Measurements from ENCODE around the gene GFAP. TPM values are rescaled to one million over a fixed set of nuclear protein-coding genes. Genes with fewer than 3 reads are reported as not detected.

GFAP gene
- total and polyA plus RNA-seq, 2 donors (not counting 1 experiment from before 2014, with no cell fraction given), result 0.31 to 1.3 TPM

GRCh38 chr17:44959821-44960531 lies 44.7 kb upstream of the GFAP start:
- Histone ChIP-seq H3K36me3 (ENCODE audit: control insufficient read depth, insufficient read depth, low read length) (no peaks in the 10 kb centered on the region), H3K27me3 (ENCODE audit: control insufficient read depth, insufficient read depth, low read length) (peaks cover 8% of the 10 kb centered on the region), H3K27ac (ENCODE audit: insufficient read depth, low read length) (no peak overlapping the region), H3K79me2 (ENCODE audit: control insufficient read depth, insufficient read depth, low read length) (no peaks in the 10 kb centered on the region), H3K4me3 (replicated peaks in 1 of 4; ENCODE audit: control extremely low read depth in 1 of 4, insufficient read depth in 1 of 4, low read depth in 3 of 4, low read length in 4 of 4) (peak overlapping the region in 1 of 4 experiments; percentile 27), H3K4me1 (ENCODE audit: control insufficient read depth, extremely low read depth, insufficient read depth, low read length) (no peaks in the 10 kb centered on the region), H2AFZ (ENCODE audit: low read length) (no peak overlapping the region), H3K9me3 (ENCODE audit: control insufficient read depth, insufficient read depth, low read depth, low read length) (no peaks in the 10 kb centered on the region), H4K20me1 (ENCODE audit: control insufficient read depth, extremely low read depth, insufficient read depth, low read length) (no peaks in the 10 kb centered on the region), H3K9ac (ENCODE audit: insufficient read depth, low read length) (no peak overlapping the region), H3K4me2 (ENCODE audit: extremely low read depth, insufficient read depth, low read length) (no peak overlapping the region)
- DNase-seq (ENCODE audit: low read depth in 2 of 2), result no peak
- TF ChIP-seq, protein P1, sequence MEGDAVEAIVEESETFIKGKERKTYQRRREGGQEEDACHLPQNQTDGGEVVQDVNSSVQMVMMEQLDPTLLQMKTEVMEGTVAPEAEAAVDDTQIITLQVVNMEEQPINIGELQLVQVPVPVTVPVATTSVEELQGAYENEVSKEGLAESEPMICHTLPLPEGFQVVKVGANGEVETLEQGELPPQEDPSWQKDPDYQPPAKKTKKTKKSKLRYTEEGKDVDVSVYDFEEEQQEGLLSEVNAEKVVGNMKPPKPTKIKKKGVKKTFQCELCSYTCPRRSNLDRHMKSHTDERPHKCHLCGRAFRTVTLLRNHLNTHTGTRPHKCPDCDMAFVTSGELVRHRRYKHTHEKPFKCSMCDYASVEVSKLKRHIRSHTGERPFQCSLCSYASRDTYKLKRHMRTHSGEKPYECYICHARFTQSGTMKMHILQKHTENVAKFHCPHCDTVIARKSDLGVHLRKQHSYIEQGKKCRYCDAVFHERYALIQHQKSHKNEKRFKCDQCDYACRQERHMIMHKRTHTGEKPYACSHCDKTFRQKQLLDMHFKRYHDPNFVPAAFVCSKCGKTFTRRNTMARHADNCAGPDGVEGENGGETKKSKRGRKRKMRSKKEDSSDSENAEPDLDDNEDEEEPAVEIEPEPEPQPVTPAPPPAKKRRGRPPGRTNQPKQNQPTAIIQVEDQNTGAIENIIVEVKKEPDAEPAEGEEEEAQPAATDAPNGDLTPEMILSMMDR (conservative IDR thresholded peaks at IDR 0.05 in 1 of 2, IDR thresholded peaks at IDR 0.05 in 1 of 2; ENCODE audit: low read depth in 1 of 2, low read length in 2 of 2), result no peak
- peak; percentile 33 for TF ChIP-seq EZH2 (IDR thresholded peaks at IDR 0.05; ENCODE audit: low read length, missing control alignments)

DNA sequence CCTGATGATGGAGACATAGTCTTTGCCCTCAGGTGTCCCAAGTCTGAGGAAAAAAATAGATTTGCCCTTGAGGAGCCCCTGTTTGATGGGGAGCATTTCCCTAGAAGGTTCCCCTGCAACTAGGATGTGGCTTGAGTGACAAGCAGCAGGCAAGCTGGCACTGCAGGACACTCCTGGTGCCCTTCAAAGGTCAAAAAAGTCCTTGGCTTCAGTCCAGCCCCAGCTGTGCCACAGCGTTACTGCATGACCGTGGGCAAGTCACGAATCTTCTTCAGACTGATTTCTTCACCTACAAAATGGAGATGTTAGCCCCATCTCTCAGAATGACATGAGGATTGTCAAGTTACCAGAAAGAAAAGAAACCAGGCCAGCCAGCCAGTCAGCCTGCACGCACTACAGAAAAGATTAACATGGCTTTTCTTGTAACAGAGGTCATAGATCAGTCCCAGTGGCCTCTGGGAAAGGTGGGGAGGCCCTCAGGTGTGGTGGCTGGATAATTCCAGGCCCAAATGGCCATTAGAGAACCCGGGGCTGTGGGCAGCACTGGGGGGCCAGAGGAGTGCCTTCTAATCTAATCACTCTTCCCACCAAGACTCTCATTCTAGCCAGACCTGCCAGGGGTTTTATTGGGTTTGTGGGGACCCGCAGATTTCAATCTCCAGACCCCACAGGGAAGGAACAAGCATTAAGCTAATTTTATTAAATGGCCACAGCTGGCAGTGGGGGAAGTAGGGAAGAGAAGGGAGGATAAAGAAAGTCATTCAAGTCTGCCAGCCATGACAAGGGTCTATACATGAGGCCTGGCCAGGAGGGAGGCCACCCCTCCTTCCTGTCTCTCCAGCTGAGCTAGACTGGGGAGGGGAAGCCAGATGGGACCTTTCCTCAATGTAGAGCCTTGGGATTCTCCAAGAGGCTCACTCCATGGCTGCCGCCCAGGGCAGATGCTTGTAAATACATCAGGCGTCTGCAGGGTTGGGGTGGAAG lies 42.0 kb upstream of the GFAP start:
- Histone ChIP-seq H3K36me3 (ENCODE audit: control insufficient read depth, insufficient read depth, low read length) (no peaks in the 10 kb centered on the region), H2AFZ (ENCODE audit: low read length) (no peak overlapping the region), H3K4me1 (ENCODE audit: control insufficient read depth, extremely low read depth, insufficient read depth, low read length) (no peaks in the 10 kb centered on the region), H3K9ac (ENCODE audit: insufficient read depth, low read length) (no peak overlapping the region), H3K27me3 (ENCODE audit: control insufficient read depth, insufficient read depth, low read length) (peaks cover 8% of the 10 kb centered on the region), H4K20me1 (ENCODE audit: control insufficient read depth, extremely low read depth, insufficient read depth, low read length) (no peaks in the 10 kb centered on the region), H3K79me2 (ENCODE audit: control insufficient read depth, insufficient read depth, low read length) (no peaks in the 10 kb centered on the region), H3K4me3 (replicated peaks in 1 of 4; ENCODE audit: control extremely low read depth in 1 of 4, insufficient read depth in 1 of 4, low read depth in 3 of 4, low read length in 4 of 4) (no peak overlapping the region), H3K9me3 (ENCODE audit: control insufficient read depth, insufficient read depth, low read depth, low read length) (no peaks in the 10 kb centered on the region), H3K27ac (ENCODE audit: insufficient read depth, low read length) (no peak overlapping the region), H3K4me2 (ENCODE audit: extremely low read depth, insufficient read depth, low read length) (no peak overlapping the region)
- DNase-seq (ENCODE audit: low read depth in 2 of 2), result no peak
- TF ChIP-seq EZH2 (IDR thresholded peaks at IDR 0.05; ENCODE audit: low read length, missing control alignments), result no peak
- TF ChIP-seq, protein P1 (conservative IDR thresholded peaks at IDR 0.05 in 1 of 2, IDR thresholded peaks at IDR 0.05 in 1 of 2; ENCODE audit: low read depth in 1 of 2, low read length in 2 of 2), result no peak
